ENCODE data around the gene AGPAT3.
A peak's percentile ranks its signal among the peaks of the same experiment; 100 is the strongest.
"Not testable (repeated sequence)": the region's sequence is repeated elsewhere in the genome, so short reads cannot be mapped to it uniquely, and the experiment has no call there.

AGPAT3 gene

GRCh38 chr21:43835050-43835449 is 30.0 kb upstream of the AGPAT3 start:
- no peak for DNase-seq

DNA sequence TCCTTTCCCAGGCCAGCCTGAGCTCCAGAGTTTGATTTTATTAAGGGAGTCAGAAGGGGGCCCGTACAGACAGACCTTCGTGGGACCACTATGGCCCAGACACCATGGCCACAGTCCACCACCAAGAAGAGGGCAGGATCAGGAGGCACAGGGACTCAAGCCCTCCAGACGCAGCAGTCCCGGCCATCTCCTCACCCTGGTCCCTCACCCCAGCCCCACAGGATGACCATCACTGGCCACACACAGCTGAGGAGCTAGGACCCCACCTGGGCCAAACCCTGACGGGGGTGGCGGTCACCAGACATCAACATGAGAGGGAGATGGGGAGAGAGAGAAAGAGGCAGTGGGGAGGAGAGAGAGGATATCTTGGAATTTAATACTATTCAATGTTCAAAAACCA is 29.2 kb upstream of the AGPAT3 start:
- no peak for DNase-seq

- no peak for DNase-seq
These were observed 28.4 kb upstream of the AGPAT3 start for GRCh38 chr21:43836616-43837015.

DNA sequence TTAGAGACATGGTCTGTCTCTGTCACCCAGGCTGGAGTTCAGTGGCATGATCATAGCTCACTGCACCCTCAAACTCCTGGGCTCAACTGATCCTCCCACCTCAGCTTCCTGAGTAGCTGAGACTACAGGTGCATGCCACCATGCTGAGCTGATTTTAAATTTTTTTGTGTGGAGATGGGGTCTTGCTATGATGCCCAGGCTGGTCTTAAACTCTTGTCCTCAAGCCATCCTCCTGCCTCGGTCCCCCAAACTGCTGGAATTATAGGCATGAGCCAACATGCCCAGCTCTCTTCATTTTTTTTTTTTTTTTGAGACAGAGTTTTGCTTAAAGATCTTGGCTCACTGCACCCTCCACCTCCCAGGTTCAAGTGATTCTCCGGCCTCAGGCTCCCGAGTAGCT is 24.8 kb upstream of the AGPAT3 start:
- DNase-seq, result no peak

- no peak for DNase-seq
These were observed 22.3 kb upstream of the AGPAT3 start for GRCh38 chr21:43842742-43843141.

- DNase-seq, result not testable (repeated sequence)
These were observed 20.1 kb upstream of the AGPAT3 start for GRCh38 chr21:43844906-43845305.

GRCh38 chr21:43845386-43845785 is 19.6 kb upstream of the AGPAT3 start:
- DNase-seq, result no peak

DNA sequence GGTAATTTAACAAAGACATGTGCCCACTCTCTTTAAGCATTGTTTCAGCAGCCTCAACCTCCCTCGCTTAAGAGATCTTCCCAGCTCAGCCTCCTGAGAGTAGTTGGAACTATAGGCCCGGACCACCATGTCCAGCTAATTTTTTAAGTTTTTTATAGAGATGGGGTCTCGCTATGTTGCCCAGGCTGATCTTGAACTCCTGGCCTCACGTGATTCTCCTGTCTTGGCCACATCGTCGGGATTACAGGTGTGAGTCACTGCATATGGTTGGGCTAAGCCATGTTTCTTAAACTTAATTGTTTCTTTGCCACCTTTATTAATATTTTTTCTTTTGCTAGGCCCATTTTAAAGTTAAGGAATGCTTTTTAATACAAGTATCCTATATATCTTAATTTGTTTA is 18.6 kb upstream of the AGPAT3 start:
- no peak for DNase-seq

- DNase-seq, result no peak
These were observed 17.7 kb upstream of the AGPAT3 start for GRCh38 chr21:43847301-43847700.

- no peak for DNase-seq
These were observed 16.3 kb upstream of the AGPAT3 start for GRCh38 chr21:43848771-43849170.

DNA sequence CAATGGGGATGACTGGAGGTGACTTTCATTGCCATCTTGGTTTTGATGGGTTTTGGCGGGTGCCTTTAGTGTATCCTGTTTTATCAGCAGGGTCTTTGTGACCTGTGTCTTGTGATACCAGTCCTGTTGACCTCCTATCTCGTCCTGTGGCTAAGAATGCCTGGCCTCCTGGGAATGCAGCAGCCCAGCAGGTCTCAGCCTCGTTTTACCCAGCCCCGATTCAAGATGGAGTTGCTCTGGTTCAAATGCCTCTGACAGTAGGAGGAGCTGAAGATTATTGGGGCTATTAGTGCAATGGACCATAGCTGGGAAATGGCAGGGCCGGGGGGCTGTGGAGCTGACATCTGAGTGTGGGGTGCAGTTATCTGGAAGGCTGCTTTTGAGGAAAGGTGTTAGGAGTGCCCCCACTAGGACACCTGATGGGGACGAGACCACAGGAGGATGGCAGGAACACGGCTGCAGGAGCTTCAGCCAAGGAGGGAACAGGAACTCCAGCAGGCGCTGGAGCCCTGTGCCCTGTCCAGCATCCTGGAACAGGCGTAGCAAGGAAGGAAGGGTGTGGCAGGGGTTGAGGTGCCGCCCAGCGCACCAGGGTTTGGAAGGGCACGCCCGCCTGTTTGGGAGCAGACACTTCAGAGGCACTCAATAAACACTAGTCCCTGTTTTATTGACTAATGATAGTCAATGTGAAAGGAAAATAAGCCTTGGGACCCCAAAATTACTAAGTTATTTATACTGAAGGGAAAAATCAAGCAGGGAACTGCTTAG is 15.3 kb upstream of the AGPAT3 start:
- DNase-seq, result no peak

- no peak for DNase-seq
These were observed 14.2 kb upstream of the AGPAT3 start for GRCh38 chr21:43850728-43851295.

DNA sequence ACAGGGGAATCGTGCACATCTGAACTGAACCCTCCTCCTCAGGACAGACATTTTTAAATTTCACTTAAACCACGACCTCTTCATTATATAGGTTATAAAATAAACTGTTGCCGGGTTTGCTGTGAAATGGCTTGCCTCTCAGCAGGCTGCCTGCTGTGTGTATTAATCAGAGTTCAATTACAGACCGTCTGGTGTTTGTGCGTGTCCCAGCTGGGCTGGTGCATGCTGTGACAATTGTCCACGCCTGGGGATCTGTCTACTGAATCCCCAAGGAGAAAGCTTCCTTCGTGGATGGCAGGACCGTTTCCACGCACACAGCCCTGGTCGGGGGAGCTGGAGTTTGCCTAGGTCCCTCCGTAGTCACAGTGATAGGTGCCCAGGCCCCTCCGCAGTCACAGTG is 13.4 kb upstream of the AGPAT3 start:
- DNase-seq, result no peak

- DNase-seq, result no peak
These were observed 10.9 kb upstream of the AGPAT3 start for GRCh38 chr21:43853851-43854772.

GRCh38 chr21:43854773-43855633 is 10.0 kb upstream of the AGPAT3 start:
- no peak for DNase-seq

DNA sequence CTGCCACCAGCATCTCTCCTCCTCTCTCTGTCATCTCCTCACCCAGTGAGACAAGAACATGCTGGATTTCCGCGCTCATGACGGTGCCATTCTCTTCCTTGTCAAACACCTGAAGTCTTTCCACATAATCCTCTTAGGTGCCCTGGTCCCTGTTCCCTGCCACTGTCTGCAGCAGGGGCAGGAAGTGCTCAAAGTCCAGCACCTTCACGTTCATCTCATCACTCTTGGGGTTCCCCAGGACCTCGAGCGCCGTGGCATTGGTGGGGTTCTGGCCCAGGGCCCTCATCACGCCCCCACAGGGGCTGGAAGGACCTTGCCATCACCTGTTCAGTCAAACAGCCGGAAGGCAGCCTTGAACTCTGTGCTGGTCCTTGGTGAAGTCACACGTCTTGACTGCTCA is 9.1 kb upstream of the AGPAT3 start:
- no peak for DNase-seq

DNA sequence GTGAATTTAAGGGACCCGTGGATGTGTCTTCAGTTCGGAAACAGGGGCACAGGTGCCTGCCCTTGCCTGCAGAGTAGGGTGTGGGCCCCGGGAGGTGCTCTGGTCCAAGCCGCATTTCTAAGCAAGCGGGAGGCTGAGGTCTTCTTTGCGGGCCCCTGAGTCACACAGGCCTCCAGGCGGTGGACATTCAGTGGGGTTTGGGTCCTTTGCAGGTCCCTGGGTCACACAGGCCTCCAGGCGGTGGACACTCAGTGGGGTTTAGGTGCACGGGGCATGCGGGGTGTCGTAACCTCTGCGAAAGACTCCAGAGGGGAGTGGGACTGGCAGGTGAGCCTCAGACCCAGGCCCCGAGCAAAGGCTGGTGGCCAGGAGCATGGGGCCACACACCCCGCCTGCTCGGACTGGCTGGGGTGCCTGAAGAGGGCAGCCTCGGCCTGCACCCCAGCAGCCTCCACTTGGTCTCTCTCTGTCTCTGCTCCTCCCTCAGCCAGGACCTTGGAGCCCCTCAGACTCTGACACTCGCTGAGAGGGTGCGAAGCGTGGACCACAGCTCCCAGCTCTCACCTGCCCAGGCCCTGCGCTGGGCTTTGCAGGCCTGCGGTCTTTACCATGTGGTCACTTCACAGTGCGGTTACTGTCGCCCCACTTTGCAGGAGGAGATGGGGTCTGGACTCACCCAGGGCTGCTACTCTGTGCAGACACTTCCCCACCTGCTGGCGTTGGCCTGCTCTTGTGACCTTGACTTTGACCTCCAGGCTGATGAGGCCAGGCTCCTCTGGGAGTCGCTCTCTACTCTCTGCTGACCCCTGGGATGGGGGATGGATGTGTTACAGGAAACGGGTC is 6.0 kb upstream of the AGPAT3 start:
- DNase-seq, result no peak

DNA sequence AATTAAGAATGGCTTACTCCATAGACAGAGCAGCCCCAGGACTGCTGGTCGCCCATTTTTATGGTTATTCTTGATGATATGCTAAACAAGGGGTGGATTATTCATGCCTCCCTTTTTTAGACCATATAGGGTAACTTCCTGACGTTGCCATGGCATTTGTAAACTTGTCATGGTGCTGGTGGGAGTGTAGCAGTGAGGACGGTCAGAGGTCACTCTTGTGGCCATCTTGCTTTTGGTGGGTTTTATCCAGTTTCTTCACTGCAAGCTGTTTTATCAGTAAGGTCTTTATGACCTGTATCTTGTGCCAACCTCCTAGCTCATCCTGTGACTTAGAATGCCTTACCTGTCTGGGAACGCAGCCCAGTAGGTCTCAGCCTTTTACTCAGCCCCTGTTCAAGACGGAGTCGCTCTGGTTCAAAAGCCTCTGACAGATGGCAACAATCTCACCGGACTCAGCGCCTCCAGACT is 5.2 kb upstream of the AGPAT3 start:
- no peak for DNase-seq

- DNase-seq, result no peak
These were observed 3.3 kb upstream of the AGPAT3 start for GRCh38 chr21:43861706-43862105.

GRCh38 chr21:43864313-43864961 is 586 bp upstream of the AGPAT3 start:
- DNase-seq, result peak; percentile 29

Measured in EL (cell line).